Transverse colon (tissue), 3 donors: ENCODE results near the gene SLC38A3.

Source experiments
- POLR2A ChIP-seq: fragments of 450-650 bp; IDR thresholded peaks from one replicate; pipeline ENCODE4 v1.6.1; 2016; ENCODE audit warnings: antibody characterized with exemption, mild to moderate bottlenecking, moderate library complexity
- TF ChIP-seq, protein P1 (sequence below), 5 experiments: fragments of 200-600 bp in 3 of 5; fragments of 450-650 bp in 2 of 5; sonication (generic) in 3 of 5; IDR thresholded peaks; 1 replicate in 2 of 5; 2 replicates in 3 of 5; pipeline ENCODE4 v1.5.1; 2016 to 2017; ENCODE audit warnings: antibody characterized with exemption in 5 of 5, inconsistent platforms in 3 of 5, mild to moderate bottlenecking in 2 of 5, moderate library complexity in 1 of 5

DNA sequence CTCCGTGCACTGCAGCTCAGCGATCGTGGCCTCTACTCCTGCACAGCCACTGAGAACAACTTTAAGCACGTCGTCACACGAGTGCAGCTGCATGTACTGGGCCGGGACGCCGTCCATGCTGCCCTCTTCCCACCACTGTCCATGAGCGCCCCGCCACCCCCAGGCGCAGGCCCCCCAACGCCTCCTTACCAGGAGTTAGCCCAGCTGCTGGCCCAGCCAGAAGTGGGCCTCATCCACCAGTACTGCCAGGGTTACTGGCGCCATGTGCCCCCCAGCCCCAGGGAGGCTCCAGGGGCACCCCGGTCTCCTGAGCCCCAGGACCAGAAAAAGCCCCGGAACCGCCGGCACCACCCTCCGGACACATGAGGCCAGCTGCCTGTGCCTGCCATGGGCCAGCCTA is 17.3 kb upstream of the SLC38A3 start:
- TF ChIP-seq, protein P1, sequence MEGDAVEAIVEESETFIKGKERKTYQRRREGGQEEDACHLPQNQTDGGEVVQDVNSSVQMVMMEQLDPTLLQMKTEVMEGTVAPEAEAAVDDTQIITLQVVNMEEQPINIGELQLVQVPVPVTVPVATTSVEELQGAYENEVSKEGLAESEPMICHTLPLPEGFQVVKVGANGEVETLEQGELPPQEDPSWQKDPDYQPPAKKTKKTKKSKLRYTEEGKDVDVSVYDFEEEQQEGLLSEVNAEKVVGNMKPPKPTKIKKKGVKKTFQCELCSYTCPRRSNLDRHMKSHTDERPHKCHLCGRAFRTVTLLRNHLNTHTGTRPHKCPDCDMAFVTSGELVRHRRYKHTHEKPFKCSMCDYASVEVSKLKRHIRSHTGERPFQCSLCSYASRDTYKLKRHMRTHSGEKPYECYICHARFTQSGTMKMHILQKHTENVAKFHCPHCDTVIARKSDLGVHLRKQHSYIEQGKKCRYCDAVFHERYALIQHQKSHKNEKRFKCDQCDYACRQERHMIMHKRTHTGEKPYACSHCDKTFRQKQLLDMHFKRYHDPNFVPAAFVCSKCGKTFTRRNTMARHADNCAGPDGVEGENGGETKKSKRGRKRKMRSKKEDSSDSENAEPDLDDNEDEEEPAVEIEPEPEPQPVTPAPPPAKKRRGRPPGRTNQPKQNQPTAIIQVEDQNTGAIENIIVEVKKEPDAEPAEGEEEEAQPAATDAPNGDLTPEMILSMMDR (IDR thresholded peaks at IDR 0.05): no peak
- TF ChIP-seq POLR2A: no peak
